Mucosa of descending colon (tissue), 3 donors: Measurements from ENCODE around the gene NONO. TPM values are rescaled to one million over a fixed set of nuclear protein-coding genes. Genes with fewer than 3 reads are reported as not detected.

Source experiments
- ATAC-seq: fragments of 200-7000 bp; cut with Tn5 transposase; one replicate; pipeline ENCODE4 v1.9.1; 2020; ENCODE audit warnings: mild to moderate bottlenecking, moderate library complexity
- DNase-seq, 3 donors: peaks; one replicate each; pipeline ENCODE4 v3.0.0-alpha.2; 2020
- H3K36me3 ChIP-seq: fragments of 200-600 bp; one replicate; pipeline ENCODE4 v1.8.0; 2021; ENCODE audit warnings: low read depth, mild to moderate bottlenecking
- H3K4me1 ChIP-seq: fragments of 200-600 bp; one replicate; pipeline ENCODE4 v1.8.0; 2021; ENCODE audit warnings: low read depth, mild to moderate bottlenecking
- H3K4me3 ChIP-seq: fragments of 200-600 bp; one replicate; pipeline ENCODE4 v1.8.0; 2021; ENCODE audit warnings: mild to moderate bottlenecking
- H3K9me3 ChIP-seq: fragments of 200-600 bp; one replicate; pipeline ENCODE4 v1.8.0; 2021; ENCODE audit warnings: mild to moderate bottlenecking
- CTCF ChIP-seq: fragments of 200-600 bp; IDR thresholded peaks from one replicate; pipeline ENCODE4 v1.8.0; 2022; ENCODE audit warnings: antibody characterized with exemption, mild to moderate bottlenecking
- intact Hi-C, 2 donors: fragments of 100-400 bp; cut with DNase I in 1 of 2; cut with micrococcal nuclease in 1 of 2; formaldehyde crosslinking; loops; one replicate each; pipeline versions ENCODE4 v1.11.0 to v1.11.1; 2022; cut with DNase I, micrococcal nuclease
- long read RNA-seq, 2 donors: library from polyadenylated mRNA; unstranded; transcript quantifications; one replicate each; pipeline ENCODE4 v2.0.0, GENCODE V29; 2019 to 2021
- total RNA-seq, 3 donors: library from RNA; stranded (reverse); fragmentation: NEBNext Ultra II Directional in 2 of 3; extraction: Animal tissue kit (Norgen Biotek cat#: 25700) in 2 of 3; gene quantifications; one replicate each; pipeline versions ENCODE4 v1.2.1 to v1.2.4, GENCODE V29; 2021 to 2023
- donor health status: DM: no; HTN: no; CAD: no; lungs with moderate emphysema.
- donor health status: DM: no; HTN: no; CAD: no.
- donor health status: DM: no; HTN: yes; CAD: no.

The NONO gene
- 100 to 1,000 TPM; 166 to 218 (median 197) TPM for total RNA-seq
- long read RNA-seq, donor 1, transcript NONO-203 (13 exons, 1,921 nt): minor isoform, 7 of 195 reads
- long read RNA-seq, donor 1, transcript NONO-202 (11 exons, 2,606 nt): minor isoform, 9 of 195 reads
- long read RNA-seq, donor 1, transcript NONO-201 (12 exons, 2,713 nt): major isoform, 157 of 195 reads
- long read RNA-seq, donor 1, partial matches to known transcripts: 11 of 195 reads
- long read RNA-seq, donor 1, other reads (novel, unspliced or antisense): 11 of 195 reads
- long read RNA-seq, donor 2, transcript NONO-202 (11 exons, 2,606 nt): minor isoform, 5 of 112 reads
- long read RNA-seq, donor 2, transcript NONO-201 (12 exons, 2,713 nt): major isoform, 64 of 112 reads
- long read RNA-seq, donor 2, partial matches to known transcripts: 6 of 112 reads
- long read RNA-seq, donor 2, other reads (novel, unspliced or antisense): 34 of 112 reads

DNA sequence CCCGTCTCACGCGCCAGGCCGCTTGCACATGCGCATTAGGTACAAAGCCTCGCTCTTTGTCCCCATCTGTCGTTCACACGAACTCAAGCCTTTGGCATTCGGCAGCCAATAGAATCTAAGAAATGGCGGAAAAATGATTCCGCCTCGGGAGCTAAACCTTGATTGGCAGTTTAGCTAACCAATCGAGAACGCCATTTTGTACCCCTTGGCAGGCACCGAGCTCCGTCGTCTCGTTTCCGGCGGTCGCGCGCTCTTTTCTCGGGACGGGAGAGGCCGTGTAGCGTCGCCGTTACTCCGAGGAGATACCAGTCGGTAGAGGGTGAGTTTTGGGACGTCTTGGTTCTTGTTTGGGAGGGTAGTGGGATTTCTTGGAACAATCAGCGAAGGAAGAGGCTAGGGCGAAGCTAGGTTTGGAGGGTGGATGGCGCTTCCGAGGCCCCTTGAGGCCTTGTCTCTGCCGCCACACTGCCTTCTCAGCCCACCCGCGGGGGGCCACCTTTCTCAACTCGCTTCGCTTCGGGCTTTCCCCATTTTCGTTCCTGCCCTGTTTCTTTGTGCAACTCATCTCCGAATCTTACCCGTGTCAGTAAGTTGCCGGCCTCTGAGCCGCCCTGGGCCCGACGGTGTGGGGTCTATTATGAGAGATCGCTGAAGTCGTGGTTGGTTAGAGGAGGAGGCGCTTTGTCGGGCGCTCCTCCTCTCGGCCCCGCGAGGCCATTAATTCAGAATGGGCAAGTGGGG, at the start of gene NONO:
Gene NONO (plus strand): TSS at position 233 of the 741 bp plus-strand sequence. CDS start 7,003 bp downstream, outside the sequence.
- peak; percentile 84 to 91 (median 86) for DNase-seq
- Histone ChIP-seq H3K4me3 (peak within 1 kb of the TSS; percentile 50), H3K4me1 (no peaks in the 10 kb centered on the region), H3K36me3 (no peaks in the 10 kb centered on the region), H3K9me3 (no peaks in the 10 kb centered on the region)
- intact Hi-C loops: no loop called here
- no peak for TF ChIP-seq CTCF
- ATAC-seq: peak; percentile 96

DNA sequence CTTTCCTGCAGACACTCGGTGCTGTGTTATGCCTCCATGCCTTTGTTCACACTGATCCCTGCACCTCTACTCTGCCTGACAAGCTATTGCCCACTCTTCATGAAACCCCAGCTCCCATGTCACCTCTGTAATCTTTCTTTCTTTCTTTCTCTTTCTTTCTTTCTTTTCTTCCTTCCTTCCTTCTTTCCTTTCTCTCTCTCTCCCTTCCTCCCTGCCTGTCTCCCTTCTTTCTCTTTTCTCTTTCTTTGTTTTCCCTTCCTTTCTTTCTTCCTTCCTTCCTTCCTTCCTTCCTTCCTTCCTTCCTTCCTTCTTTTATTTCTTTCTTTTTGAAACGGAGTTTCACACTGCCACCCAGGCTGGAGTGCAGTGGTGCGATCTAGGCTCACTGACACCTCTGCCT, 48.0 kb upstream of the NONO start:
- H3K9me3 ChIP-seq: no peaks in the 10 kb centered on the region
- no peaks in the 10 kb centered on the region for H3K4me1 ChIP-seq
- no peak for TF ChIP-seq CTCF
- DNase-seq: no peak
- H3K36me3 ChIP-seq: no peaks in the 10 kb centered on the region
- intact Hi-C loops: no loop called here
- no peak overlapping the region for H3K4me3 ChIP-seq
- ATAC-seq: no peak

DNA sequence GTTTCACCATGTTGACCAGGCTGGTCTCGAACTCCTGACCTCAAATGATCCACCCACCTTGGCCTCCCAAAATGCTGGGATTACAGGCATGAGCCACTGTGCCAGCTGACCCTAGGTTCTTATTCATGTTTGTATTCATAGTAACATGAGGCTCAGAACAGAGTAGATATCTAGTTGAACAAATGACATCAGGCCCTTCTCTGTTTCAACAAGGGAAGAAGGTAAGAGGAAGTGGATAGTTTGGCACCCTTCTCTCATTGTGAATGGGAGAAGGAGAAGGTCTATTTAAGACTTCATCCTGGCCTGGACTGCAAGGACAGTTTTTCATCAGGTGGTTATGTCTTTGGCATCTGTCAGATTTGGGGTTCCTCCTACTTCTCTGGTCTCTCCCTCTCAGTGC, 46.6 kb upstream of the NONO start:
- H3K36me3 ChIP-seq: no peaks in the 10 kb centered on the region
- H3K9me3 ChIP-seq: no peaks in the 10 kb centered on the region
- DNase-seq (no peak), ATAC-seq (no peak)
- intact Hi-C loops: no loop called here
- H3K4me1 ChIP-seq: no peaks in the 10 kb centered on the region
- TF ChIP-seq CTCF: no peak
- H3K4me3 ChIP-seq: no peak overlapping the region

- no peaks in the 10 kb centered on the region for H3K36me3 ChIP-seq
- intact Hi-C loops: no loop called here
- no peaks in the 10 kb centered on the region for H3K9me3 ChIP-seq
- no peak for DNase-seq
- no peak for TF ChIP-seq CTCF
- no peaks in the 10 kb centered on the region for H3K4me1 ChIP-seq
- ATAC-seq: no peak
- H3K4me3 ChIP-seq: no peak overlapping the region
These were observed 43.7 kb upstream of the NONO start for GRCh38 chrX:71239781-71240180.

GRCh38 chrX:71241301-71241700, 42.1 kb upstream of the NONO start:
- no peak for TF ChIP-seq CTCF
- Histone ChIP-seq H3K36me3 (no peaks in the 10 kb centered on the region), H3K9me3 (no peaks in the 10 kb centered on the region), H3K4me1 (no peaks in the 10 kb centered on the region), H3K4me3 (no peak overlapping the region)
- intact Hi-C loops: no loop called here
- ATAC-seq (no peak), DNase-seq (no peak)
